Measurements from ENCODE around the gene MAP1LC3B2.

Gene MAP1LC3B2

GRCh38 chr12:116594325-116595038 lies 35.3 kb downstream of the MAP1LC3B2 start:
- H3K9me3 Mint-ChIP-seq: no peaks in the 10 kb centered on the region
- H3K4me3 Mint-ChIP-seq: no peak overlapping the region
- ATAC-seq (replicated peaks; ENCODE audit: extremely low read depth, poor library complexity, severe bottlenecking): peak; percentile 60
- peaks cover 12% of the 10 kb centered on the region for H3K4me1 Mint-ChIP-seq
- H3K36me3 Mint-ChIP-seq (ENCODE audit: insufficient read depth): no peaks in the 10 kb centered on the region
- peak in 1 of 2 donors; percentile 13 for DNase-seq (ENCODE audit: low spot score in 2 of 2)
- H3K27me3 Mint-ChIP-seq: no peaks in the 10 kb centered on the region
- H3K27ac Mint-ChIP-seq (ENCODE audit: low read depth): no peak overlapping the region

- H3K4me1 Mint-ChIP-seq: peaks cover 12% of the 10 kb centered on the region
- no peak overlapping the region for H3K4me3 Mint-ChIP-seq
- no peak for ATAC-seq (replicated peaks; ENCODE audit: extremely low read depth, poor library complexity, severe bottlenecking)
- H3K27me3 Mint-ChIP-seq: no peaks in the 10 kb centered on the region
- H3K9me3 Mint-ChIP-seq: no peaks in the 10 kb centered on the region
- H3K27ac Mint-ChIP-seq (ENCODE audit: low read depth): no peak overlapping the region
- DNase-seq (ENCODE audit: low spot score in 2 of 2): no peak
- no peaks in the 10 kb centered on the region for H3K36me3 Mint-ChIP-seq (ENCODE audit: insufficient read depth)
Measured at GRCh38 chr12:116595186-116595585, 36.0 kb downstream of the MAP1LC3B2 start.

GRCh38 chr12:116595672-116596071 lies 36.5 kb downstream of the MAP1LC3B2 start:
- Mint-ChIP-seq H3K9me3 (no peaks in the 10 kb centered on the region), H3K4me3 (no peak overlapping the region), H3K27ac (ENCODE audit: low read depth) (no peak overlapping the region), H3K4me1 (peaks cover 12% of the 10 kb centered on the region), H3K27me3 (no peaks in the 10 kb centered on the region), H3K36me3 (ENCODE audit: insufficient read depth) (no peaks in the 10 kb centered on the region)
- no peak for ATAC-seq (replicated peaks; ENCODE audit: extremely low read depth, poor library complexity, severe bottlenecking)
- no peak for DNase-seq (ENCODE audit: low spot score in 2 of 2)

- Mint-ChIP-seq H3K27me3 (no peaks in the 10 kb centered on the region), H3K4me3 (no peak overlapping the region), H3K27ac (ENCODE audit: low read depth) (no peak overlapping the region), H3K9me3 (no peaks in the 10 kb centered on the region), H3K36me3 (ENCODE audit: insufficient read depth) (no peaks in the 10 kb centered on the region), H3K4me1 (peaks cover 12% of the 10 kb centered on the region)
- ATAC-seq (replicated peaks; ENCODE audit: extremely low read depth, poor library complexity, severe bottlenecking): no peak
- DNase-seq (ENCODE audit: low spot score in 2 of 2): no peak
Measured at GRCh38 chr12:116597886-116598285, 38.7 kb downstream of the MAP1LC3B2 start.

GRCh38 chr12:116598311-116599284 lies 39.4 kb downstream of the MAP1LC3B2 start:
- Mint-ChIP-seq H3K4me1 (peaks cover 12% of the 10 kb centered on the region), H3K27ac (ENCODE audit: low read depth) (no peak overlapping the region), H3K4me3 (no peak overlapping the region), H3K27me3 (no peaks in the 10 kb centered on the region), H3K9me3 (no peaks in the 10 kb centered on the region), H3K36me3 (ENCODE audit: insufficient read depth) (no peaks in the 10 kb centered on the region)
- DNase-seq (ENCODE audit: low spot score in 2 of 2): no peak
- no peak for ATAC-seq (replicated peaks; ENCODE audit: extremely low read depth, poor library complexity, severe bottlenecking)

- peaks cover 6% of the 10 kb centered on the region for H3K4me1 Mint-ChIP-seq
- H3K27me3 Mint-ChIP-seq: peaks cover 2% of the 10 kb centered on the region
- no peaks in the 10 kb centered on the region for H3K36me3 Mint-ChIP-seq (ENCODE audit: insufficient read depth)
- H3K9me3 Mint-ChIP-seq: no peaks in the 10 kb centered on the region
- H3K4me3 Mint-ChIP-seq: no peak overlapping the region
- ATAC-seq (replicated peaks; ENCODE audit: extremely low read depth, poor library complexity, severe bottlenecking) (no peak), DNase-seq (ENCODE audit: low spot score in 2 of 2) (peak; percentile 16 to 27)
- no peak overlapping the region for H3K27ac Mint-ChIP-seq (ENCODE audit: low read depth)
Measured at GRCh38 chr12:116599285-116600136, 40.3 kb downstream of the MAP1LC3B2 start.

GRCh38 chr12:116600959-116601918 lies 42.1 kb downstream of the MAP1LC3B2 start:
- no peaks in the 10 kb centered on the region for H3K4me1 Mint-ChIP-seq
- DNase-seq (ENCODE audit: low spot score in 2 of 2) (no peak), ATAC-seq (replicated peaks; ENCODE audit: extremely low read depth, poor library complexity, severe bottlenecking) (no peak)
- peaks cover 19% of the 10 kb centered on the region for H3K27me3 Mint-ChIP-seq
- no peaks in the 10 kb centered on the region for H3K36me3 Mint-ChIP-seq (ENCODE audit: insufficient read depth)
- no peak overlapping the region for H3K4me3 Mint-ChIP-seq
- no peaks in the 10 kb centered on the region for H3K9me3 Mint-ChIP-seq
- no peak overlapping the region for H3K27ac Mint-ChIP-seq (ENCODE audit: low read depth)

GRCh38 chr12:116601933-116602810 lies 43.0 kb downstream of the MAP1LC3B2 start:
- DNase-seq (ENCODE audit: low spot score in 2 of 2): no peak
- Mint-ChIP-seq H3K27me3 (peaks cover 26% of the 10 kb centered on the region), H3K27ac (ENCODE audit: low read depth) (no peak overlapping the region), H3K4me3 (no peak overlapping the region), H3K4me1 (no peaks in the 10 kb centered on the region), H3K36me3 (ENCODE audit: insufficient read depth) (no peaks in the 10 kb centered on the region), H3K9me3 (no peaks in the 10 kb centered on the region)
- ATAC-seq (replicated peaks; ENCODE audit: extremely low read depth, poor library complexity, severe bottlenecking): no peak

- DNase-seq (ENCODE audit: low spot score in 2 of 2): no peak
- no peaks in the 10 kb centered on the region for H3K9me3 Mint-ChIP-seq
- H3K4me3 Mint-ChIP-seq: no peak overlapping the region
- H3K4me1 Mint-ChIP-seq: no peaks in the 10 kb centered on the region
- peaks cover 26% of the 10 kb centered on the region for H3K27me3 Mint-ChIP-seq
- H3K36me3 Mint-ChIP-seq (ENCODE audit: insufficient read depth): no peaks in the 10 kb centered on the region
- no peak overlapping the region for H3K27ac Mint-ChIP-seq (ENCODE audit: low read depth)
- ATAC-seq (replicated peaks; ENCODE audit: extremely low read depth, poor library complexity, severe bottlenecking): no peak
Measured at GRCh38 chr12:116603546-116604177, 44.5 kb downstream of the MAP1LC3B2 start.

- Mint-ChIP-seq H3K36me3 (ENCODE audit: insufficient read depth) (no peaks in the 10 kb centered on the region), H3K27me3 (peaks cover 26% of the 10 kb centered on the region), H3K27ac (ENCODE audit: low read depth) (no peak overlapping the region), H3K9me3 (no peaks in the 10 kb centered on the region), H3K4me3 (no peak overlapping the region), H3K4me1 (no peaks in the 10 kb centered on the region)
- no peak for ATAC-seq (replicated peaks; ENCODE audit: extremely low read depth, poor library complexity, severe bottlenecking)
- no peak for DNase-seq (ENCODE audit: low spot score in 2 of 2)
Measured at GRCh38 chr12:116604178-116604895, 45.2 kb downstream of the MAP1LC3B2 start.

Measured in central memory CD8-positive, alpha-beta T cell (primary cell).